GM19328 (cell line): ENCODE results near the gene LTBP3.
"Not testable (repeated sequence)": the region's sequence is repeated elsewhere in the genome, so short reads cannot be mapped to it uniquely, and the experiment has no call there.

Experiments used
- ATAC-seq: cut with Tn5 transposase; IDR thresholded peaks from one replicate; pipeline ENCODE4 v1.9.1; 2021; ENCODE audit warnings: mild to moderate bottlenecking, moderate library complexity; ENCODE audit not compliant: unreplicated experiment

The LTBP3 gene

DNA sequence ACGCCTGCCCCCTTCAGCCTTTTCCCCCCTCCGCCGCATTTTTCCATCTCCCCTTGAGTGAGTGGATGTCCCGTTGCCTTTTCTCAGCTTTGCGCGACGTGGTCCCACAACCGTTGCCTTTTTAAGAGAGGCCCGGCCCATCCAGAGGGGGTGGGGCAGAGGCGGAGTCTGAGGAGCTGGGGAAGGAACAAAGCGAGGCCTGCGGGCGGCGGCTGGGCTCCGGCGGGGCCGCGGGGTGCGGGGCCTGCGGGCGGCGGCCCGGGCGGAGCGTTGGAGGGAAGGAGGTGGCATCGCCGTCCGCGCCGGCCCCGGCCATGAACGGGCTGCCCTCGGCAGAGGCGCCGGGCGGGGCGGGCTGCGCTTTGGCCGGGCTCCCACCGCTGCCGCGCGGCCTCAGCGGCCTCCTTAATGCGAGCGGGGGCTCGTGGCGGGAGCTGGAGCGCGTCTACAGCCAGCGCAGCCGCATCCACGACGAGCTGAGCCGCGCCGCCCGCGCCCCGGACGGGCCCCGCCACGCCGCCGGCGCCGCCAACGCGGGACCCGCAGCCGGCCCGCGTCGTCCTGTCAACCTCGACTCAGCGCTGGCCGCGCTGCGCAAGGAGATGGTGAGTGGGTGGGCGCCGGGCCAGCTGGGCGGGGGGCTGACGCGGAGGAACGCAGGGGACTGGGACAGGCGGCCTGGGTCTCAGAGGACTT is 14.3 kb upstream of the LTBP3 start, which contains the start of gene FAM89B:
FAM89B (plus strand) TSS at position 183 of the 696 bp plus-strand sequence; CDS start at position 315, 132 bp downstream.
- ATAC-seq: no peak

GRCh38 chr11:65571940-65572339 is 13.8 kb upstream of the LTBP3 start:
- ATAC-seq: no peak

GRCh38 chr11:65571420-65571819 is 13.3 kb upstream of the LTBP3 start:
- no peak for ATAC-seq

- ATAC-seq: peak; percentile 57
Observed at GRCh38 chr11:65569973-65570918, 12.1 kb upstream of the LTBP3 start, which contains the start of gene ZNRD2. TSS of gene ZNRD2 (plus strand) at chr11:65570477. CDS start at chr11:65570492, 15 bp downstream.

- ATAC-seq: no peak
Observed at GRCh38 chr11:65569164-65569972, 11.2 kb upstream of the LTBP3 start.

- no peak for ATAC-seq
Observed at GRCh38 chr11:65565624-65566453, 7.7 kb upstream of the LTBP3 start.

GRCh38 chr11:65564879-65565559 is 6.9 kb upstream of the LTBP3 start:
- ATAC-seq: not testable (repeated sequence)

GRCh38 chr11:65563601-65564000 is 5.4 kb upstream of the LTBP3 start:
- no peak for ATAC-seq

DNA sequence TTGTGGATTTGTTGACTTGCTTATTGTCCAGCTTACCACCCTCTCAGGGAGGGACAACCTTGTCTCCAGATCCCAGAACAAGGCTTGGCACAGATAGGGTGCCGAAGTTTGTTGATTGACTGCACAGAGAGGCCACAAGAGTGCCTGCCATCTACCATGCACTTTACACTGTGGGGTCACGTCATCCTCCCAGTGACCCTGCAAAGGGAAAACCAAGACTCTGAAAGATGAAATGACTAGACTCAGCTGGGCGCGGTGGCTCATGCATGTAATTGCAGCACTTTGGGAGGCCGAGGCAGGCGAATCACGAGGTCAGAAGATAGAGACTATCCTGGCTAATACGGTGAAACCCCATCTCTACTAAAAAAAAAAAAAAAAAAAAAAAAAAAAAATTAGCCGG is 4.6 kb upstream of the LTBP3 start:
- no peak for ATAC-seq

- no peak for ATAC-seq
Observed at GRCh38 chr11:65562020-65562419, 3.9 kb upstream of the LTBP3 start.

DNA sequence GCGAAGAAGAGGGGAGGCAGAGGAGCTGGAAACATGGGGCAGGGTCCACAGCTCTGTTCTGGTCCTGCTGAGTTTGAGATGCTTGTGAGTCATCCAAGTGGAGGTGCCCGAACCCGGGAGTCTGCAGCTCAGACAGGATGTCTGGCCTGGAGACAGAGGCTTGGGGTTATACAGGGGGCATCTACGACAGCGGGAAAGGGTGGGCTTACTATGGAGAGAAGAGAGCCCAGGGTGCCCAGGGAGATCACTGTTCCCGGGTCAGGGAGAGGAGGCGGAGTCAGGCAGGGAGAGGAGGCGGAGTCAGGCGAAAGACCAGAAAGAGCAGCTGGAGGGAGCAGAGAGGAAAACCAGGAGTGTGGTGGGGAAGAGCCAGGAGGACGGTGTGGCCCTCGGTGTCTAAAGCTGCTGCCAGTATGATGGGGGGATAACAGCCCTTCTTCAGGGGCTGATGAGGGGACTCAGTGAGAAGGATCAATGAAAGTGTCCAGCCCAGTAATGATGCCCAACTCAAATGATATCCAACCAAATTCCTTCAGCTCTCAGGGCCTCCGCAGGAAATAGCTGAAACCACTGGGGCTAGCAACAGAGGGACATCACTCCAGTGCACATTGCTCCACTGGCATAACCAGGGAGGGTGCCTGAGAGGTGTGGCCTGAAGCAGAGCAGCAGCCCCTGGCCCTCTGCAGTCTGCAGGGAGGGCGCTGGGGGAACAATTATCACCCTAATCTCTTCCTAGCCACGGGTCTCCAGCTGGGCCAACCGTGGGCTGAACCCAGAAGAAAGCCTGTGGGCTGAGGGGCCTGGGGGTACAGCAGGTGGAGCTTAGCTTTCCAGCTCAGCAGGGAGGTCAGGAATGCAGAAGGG is 2.6 kb upstream of the LTBP3 start:
- no peak for ATAC-seq

- ATAC-seq: no peak
Observed at GRCh38 chr11:65559951-65560537, 1.9 kb upstream of the LTBP3 start.

DNA sequence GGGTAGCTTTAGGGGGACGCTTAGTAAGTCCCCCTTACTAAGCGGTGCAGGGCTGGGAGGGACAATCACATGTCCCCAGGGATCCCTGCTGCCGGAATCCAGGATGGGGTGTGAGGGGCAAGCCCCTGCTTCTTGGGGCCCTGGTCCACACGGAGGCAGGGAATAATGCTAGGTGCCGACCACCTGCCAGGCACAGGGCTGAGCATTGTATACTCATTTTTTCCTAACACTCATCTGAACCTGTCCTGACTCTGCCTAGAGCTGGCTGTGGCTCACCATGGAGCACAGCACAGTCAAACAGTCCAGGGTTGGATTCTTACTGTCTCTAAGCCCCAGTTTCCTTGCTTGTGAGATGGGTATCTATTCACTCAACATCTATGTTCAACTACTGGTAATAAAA is 1.4 kb upstream of the LTBP3 start:
- ATAC-seq: no peak

- no peak for ATAC-seq
Observed at GRCh38 chr11:65558930-65559509, 861 bp upstream of the LTBP3 start.

DNA sequence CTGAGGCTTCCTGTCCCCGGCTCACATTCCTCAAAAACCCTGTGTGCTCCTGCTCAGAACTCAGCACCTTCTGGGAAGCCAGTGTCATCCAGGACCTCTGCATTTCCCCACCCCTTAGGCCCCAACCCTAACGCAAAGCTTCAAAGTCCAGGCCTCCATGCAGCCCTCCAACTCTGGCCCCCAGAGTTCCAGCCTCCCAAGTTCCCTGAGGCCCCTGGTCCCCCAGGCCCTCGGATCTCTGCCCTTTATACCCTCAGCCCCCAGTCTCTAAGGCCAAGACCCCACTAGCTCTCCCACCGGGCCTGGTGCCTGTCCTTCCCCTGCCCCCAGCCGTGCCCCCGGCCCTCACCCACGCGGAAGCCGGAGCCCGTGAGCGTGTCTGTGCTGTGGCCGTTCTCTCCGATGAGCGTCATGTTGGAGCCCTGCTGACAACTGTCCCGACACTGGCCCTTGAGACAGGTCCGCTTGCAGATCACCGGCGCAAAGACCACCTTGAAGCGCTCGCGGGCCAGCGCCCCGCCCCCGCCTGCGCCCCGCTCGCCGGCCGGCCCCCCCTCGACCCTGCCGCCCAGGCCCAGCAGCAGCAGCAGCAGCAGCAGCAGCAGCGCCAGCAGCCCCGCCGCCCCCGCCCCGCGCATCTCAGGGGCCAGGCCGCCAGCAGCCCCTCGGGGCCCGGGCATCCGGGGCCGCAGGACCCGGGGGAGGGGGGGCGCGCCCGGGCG is 718 bp downstream of the LTBP3 start:
- no peak for ATAC-seq

GRCh38 chr11:65556470-65557279 is 1.5 kb downstream of the LTBP3 start:
- ATAC-seq: no peak
